NCI-H1417 (cell line): ENCODE results near the gene NEB.
A peak's percentile ranks its signal among the peaks of the same experiment; 100 is the strongest.

ENCODE experiments used
- DNase-seq, 3 experiments: peaks; one replicate each; lab custom pipeline; 2025; lab: John Stamatoyannopoulos, UW

NEB gene

GRCh38 chr2:151733771-151734672, at the start of gene NEB:
TSS of gene NEB (minus strand) at chr2:151734476. CDS start at chr2:151733156, 1,320 bp downstream.
- peak; percentile 46 to 90 (median 88) for DNase-seq

- DNase-seq = no peak
Observed at GRCh38 chr2:151783133-151783520, 48.9 kb upstream of the NEB start.

- DNase-seq = no peak
Observed at GRCh38 chr2:151782378-151783132, 48.3 kb upstream of the NEB start.

GRCh38 chr2:151781642-151782041, 47.4 kb upstream of the NEB start:
- no peak for DNase-seq

- no peak for DNase-seq
Observed at GRCh38 chr2:151780938-151781337, 46.7 kb upstream of the NEB start.

GRCh38 chr2:151777935-151778334, 43.7 kb upstream of the NEB start:
- no peak for DNase-seq

- DNase-seq = no peak
Observed at GRCh38 chr2:151777487-151777886, 43.2 kb upstream of the NEB start.

GRCh38 chr2:151776367-151776766, 42.1 kb upstream of the NEB start:
- DNase-seq = no peak

- DNase-seq = no peak
Observed at GRCh38 chr2:151775057-151775740, 40.9 kb upstream of the NEB start.

- DNase-seq = no peak
Observed at GRCh38 chr2:151774506-151774905, 40.2 kb upstream of the NEB start.

- no peak for DNase-seq
Observed at GRCh38 chr2:151771599-151772358, 37.5 kb upstream of the NEB start.

GRCh38 chr2:151770995-151771394, 36.7 kb upstream of the NEB start:
- no peak for DNase-seq

- no peak for DNase-seq
Observed at GRCh38 chr2:151769606-151770005, 35.3 kb upstream of the NEB start.

GRCh38 chr2:151767536-151767935, 33.3 kb upstream of the NEB start:
- DNase-seq = no peak

- peak in 1 of 3 experiments; percentile 20 for DNase-seq
Observed at GRCh38 chr2:151766437-151767153, 32.3 kb upstream of the NEB start.

- DNase-seq = peak; percentile 20 to 72 (median 32)
Observed at GRCh38 chr2:151765760-151766410, 31.6 kb upstream of the NEB start.

- DNase-seq = no peak
Observed at GRCh38 chr2:151762694-151763093, 28.4 kb upstream of the NEB start.

GRCh38 chr2:151761687-151762086, 27.4 kb upstream of the NEB start:
- no peak for DNase-seq

GRCh38 chr2:151761193-151761592, 26.9 kb upstream of the NEB start:
- DNase-seq = no peak

- DNase-seq = peak in 1 of 3 experiments; percentile 12
Observed at GRCh38 chr2:151760139-151760650, 25.9 kb upstream of the NEB start.
